T-helper 1 cell treated with Interleukin-12 subunit alpha and Interleukin-12 subunit beta and Interleukin-4 antibody, amounts not matched to agents 30 ng/mL and 1 ng/mL, for 36 hours (primary cell): ENCODE measurements around the gene CNPY3. TPM values are rescaled to one million over a fixed set of nuclear protein-coding genes. Genes with fewer than 3 reads are reported as not detected.
"Not testable (repeated sequence)": the region's sequence is repeated elsewhere in the genome, so short reads cannot be mapped to it uniquely, and the experiment has no call there.

Experiments used
- intact Hi-C: fragments of 100-400 bp; cut with micrococcal nuclease; formaldehyde crosslinking; loops from one replicate; pipeline ENCODE4 v1.15.1; 2024
- total RNA-seq: library from RNA; stranded (reverse); gene quantifications from 2 replicates; pipeline ENCODE4 v1.2.3, GENCODE V29; 2022

CNPY3 gene
- total RNA-seq, 1 donor from 2014 or later: 44.9 TPM

- intact Hi-C loops: no loop called here
Measured at GRCh38 chr6:42911171-42912021, 17.9 kb upstream of the CNPY3 start.

DNA sequence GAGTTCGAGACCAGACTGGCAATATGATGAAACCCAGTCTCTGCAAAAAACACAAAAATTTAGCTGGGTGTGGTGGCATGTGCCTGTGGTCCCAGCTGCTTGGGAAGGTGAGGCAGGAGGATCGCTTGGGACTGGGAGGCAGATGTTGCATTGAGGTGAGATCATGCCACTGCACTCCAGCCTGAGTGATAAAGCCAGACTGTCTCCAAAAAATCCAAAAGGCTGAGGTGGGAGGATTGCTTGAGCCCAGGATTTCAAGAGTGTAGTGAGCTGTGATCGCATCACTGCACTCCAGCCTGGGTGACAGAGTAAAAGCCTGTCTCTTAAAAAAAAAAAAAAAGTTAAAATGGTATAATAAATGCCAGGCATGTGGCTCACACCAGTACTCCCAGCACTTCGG lies 14.7 kb upstream of the CNPY3 start:
- intact Hi-C loops: no loop called here

GRCh38 chr6:42915732-42916131 lies 13.5 kb upstream of the CNPY3 start, which contains the start of gene PTCRA:
Gene PTCRA, plus strand, starts transcription at chr6:42916053. Its CDS starts 17 bp downstream, at chr6:42916070.
- intact Hi-C loops: no loop called here

- intact Hi-C loops: no loop called here
Measured at GRCh38 chr6:42916288-42916687, 13.0 kb upstream of the CNPY3 start.

GRCh38 chr6:42921801-42922200 lies 7.5 kb upstream of the CNPY3 start:
- intact Hi-C loops: no loop called here

DNA sequence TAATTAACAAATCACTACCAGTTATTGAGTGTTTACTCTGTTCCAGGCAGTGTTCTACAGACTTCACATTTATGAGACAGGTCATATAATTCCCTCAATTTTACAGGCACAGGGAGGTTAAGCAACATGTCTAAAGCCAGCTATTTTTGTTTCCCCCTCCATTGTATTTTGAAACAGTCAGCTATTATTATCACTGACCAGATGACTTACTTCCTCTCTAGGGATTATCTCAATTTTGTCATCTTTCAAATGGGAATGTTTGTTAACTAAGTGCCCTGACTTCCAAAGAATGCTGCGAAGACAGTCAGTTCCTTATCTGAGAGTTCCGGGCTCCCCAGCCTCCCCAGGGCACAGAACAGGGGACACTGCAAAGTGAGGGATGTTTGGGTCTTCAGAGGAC lies 5.6 kb upstream of the CNPY3 start:
- intact Hi-C loops: no loop called here

DNA sequence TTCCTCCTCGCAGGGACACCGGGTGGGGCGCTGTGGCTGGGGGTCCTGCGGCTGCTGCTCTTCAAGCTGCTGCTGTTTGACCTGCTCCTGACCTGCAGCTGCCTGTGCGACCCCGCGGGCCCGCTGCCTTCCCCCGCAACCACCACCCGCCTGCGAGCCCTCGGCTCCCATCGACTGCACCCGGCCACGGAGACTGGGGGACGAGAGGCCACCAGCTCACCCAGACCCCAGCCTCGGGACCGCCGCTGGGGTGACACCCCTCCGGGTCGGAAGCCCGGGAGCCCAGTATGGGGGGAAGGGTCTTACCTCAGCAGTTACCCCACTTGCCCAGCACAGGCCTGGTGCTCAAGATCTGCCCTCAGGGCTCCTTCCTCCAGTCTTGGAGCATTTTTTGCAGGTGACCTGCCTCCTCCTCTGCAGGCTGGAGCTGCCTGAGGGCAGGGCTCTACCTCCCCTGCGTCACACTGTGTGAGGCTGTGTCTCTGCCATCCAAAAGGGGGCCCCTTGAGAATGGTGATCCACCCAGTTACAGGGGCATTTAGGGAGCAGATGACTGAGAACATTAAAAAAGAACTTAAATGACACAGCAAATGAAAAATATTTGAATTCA lies 3.9 kb upstream of the CNPY3 start:
- intact Hi-C loops: no loop called here

- intact Hi-C loops: loop anchor here (1.0 to 5.0 kb wide), 25 partner anchors 29 to 1143 kb away; partner anchors contain the start of genes ABCC10, CUL7, GTPBP2 and KLC4
Measured at GRCh38 chr6:42929821-42930360, 611 bp downstream of the CNPY3 start.

DNA sequence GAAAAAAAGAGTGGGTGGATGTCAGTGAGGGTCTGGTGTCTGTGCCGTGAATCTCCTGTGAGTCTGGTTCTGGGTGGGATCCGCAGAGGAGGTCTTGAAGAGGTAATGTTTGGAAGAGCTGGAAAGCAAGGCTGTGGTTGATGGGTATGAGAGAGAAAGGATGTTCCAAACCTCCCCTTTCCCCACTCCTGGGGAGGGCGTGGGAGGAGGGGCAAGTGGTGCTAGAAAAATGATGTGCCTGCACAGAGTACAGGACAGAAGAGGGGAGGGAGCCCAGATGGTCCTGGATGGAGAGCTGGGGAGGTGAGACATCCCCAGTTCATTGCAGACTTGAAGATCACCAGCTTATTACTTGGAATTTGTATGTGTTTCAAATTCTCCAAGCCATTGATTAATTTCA lies 3.1 kb downstream of the CNPY3 start:
- intact Hi-C loops: loop anchor here (5.0 kb wide), 1 partner anchor 290 kb away; no protein-coding TSS in a partner anchor

- intact Hi-C loops: loop anchor here (5.0 kb wide), 1 partner anchor 289 kb away; no protein-coding TSS in a partner anchor
Measured at GRCh38 chr6:42933205-42933604, 3.9 kb downstream of the CNPY3 start.

GRCh38 chr6:42935322-42935721 lies 6.0 kb downstream of the CNPY3 start:
- intact Hi-C loops: no loop called here

DNA sequence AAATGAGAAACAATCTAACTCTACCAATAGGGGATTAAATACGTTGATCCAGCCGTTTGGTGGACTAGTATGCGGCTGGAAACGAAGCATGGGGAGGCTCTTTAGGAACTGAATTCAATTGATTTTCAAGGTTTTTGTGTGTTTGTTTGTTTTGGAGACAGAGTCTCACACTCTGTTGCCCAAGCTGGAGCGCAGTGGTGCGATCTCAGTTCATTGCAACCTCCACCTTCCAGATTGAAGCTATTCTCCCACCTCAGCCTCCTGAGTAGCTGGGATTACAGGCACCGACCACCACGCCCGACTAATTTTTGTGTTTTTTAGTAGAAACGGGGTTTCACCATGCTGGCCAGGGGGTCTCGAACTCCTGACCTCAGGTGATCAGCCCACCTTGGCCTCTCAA lies 7.1 kb downstream of the CNPY3 start:
- intact Hi-C loops: no loop called here

DNA sequence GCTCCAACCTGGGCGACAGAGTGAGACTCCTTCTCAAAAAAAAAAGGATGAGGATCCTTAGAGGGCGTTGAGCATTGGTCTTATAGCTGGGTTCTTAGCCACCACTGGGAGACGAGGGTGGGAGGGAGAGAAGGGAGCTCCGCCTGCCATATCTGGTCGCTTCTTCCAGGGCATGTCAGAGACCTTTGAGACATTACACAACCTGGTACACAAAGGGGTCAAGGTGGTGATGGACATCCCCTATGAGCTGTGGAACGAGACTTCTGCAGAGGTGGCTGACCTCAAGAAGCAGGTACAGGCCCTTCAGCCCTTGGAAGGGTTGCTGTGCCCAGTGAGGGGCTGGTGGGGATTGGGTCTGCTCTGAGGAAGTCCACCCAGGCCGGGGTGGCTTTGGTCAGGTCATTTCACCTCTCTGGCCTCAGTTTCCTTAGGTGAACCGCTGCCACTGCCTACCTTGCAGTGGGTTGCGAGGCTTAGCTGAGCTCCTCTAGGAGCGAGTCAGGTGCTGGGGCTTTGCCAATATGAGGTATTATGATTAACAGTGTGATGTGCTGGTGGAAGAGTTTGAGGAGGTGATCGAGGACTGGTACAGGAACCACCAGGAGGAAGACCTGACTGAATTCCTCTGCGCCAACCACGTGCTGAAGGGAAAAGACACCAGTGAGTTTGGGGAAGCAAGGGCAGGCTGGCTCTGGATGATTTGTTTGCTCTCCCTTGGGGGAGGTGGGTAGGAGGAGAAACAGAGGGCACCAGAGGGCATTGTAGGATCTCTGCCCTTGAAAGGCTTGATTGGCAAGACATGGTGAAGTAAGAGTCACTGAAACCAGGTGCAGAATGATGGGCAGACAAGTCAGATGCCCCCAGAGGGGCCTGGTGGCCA lies 8.5 kb downstream of the CNPY3 start:
- intact Hi-C loops: no loop called here

GRCh38 chr6:42938428-42938796 lies 9.1 kb downstream of the CNPY3 start:
- intact Hi-C loops: no loop called here

- intact Hi-C loops: no loop called here
Measured at GRCh38 chr6:42938987-42939809, 9.9 kb downstream of the CNPY3 start.

GRCh38 chr6:42939810-42940167 lies 10.5 kb downstream of the CNPY3 start:
- intact Hi-C loops: no loop called here

DNA sequence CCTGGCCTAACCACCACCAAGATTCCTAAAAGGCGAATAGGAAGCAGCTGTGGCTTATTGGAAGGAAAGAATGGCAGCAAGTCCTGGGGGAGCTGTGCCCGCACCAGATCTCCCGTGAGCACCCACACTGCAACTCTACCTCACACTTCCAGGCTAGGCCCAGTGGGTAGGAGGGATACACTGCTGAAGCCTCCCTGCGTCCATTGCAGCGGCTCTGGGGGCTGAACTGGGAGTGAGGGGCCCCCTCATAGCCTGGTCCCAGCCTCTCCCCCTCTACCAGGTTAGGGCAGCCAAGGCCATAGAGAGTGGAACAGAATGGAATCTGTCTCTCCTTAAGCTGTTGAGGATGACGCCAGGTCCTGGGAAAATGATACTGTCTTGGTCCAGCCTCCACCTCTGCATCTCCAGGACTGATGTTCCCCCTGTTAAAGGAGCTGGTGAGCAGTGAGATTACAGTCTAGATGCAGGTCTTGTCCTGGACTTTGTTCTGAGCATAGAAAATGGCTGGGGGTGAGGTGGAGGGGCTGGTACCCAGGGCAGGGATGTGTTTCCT lies 11.3 kb downstream of the CNPY3 start:
- intact Hi-C loops: no loop called here

- intact Hi-C loops: not testable (repeated sequence)
Measured at GRCh38 chr6:42941356-42941755, 12.1 kb downstream of the CNPY3 start.

DNA sequence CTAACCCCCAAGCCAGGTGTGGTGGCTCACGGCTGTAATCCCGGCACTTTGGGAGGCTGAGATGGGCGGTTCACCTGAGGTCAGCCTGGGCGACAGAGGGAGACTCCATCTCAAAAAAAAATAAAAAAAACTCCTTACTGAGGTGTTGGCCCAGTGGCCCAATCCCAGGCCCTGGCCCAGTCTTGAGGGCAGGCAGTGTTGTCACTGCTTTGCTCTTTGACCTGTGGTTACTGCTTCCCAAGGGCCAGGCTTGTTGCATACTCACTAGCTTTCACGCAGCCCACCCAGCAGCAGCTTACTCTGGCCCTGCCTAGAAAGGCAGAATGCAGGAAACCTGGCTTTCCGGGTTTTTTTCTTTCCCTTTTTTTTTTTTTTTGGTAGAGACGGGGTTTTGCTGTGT lies 13.2 kb downstream of the CNPY3 start:
- intact Hi-C loops: no loop called here

GRCh38 chr6:42947950-42948349 lies 18.7 kb downstream of the CNPY3 start:
- intact Hi-C loops: no loop called here
